ENCODE data around the gene GPR78.

GPR78 gene

DNA sequence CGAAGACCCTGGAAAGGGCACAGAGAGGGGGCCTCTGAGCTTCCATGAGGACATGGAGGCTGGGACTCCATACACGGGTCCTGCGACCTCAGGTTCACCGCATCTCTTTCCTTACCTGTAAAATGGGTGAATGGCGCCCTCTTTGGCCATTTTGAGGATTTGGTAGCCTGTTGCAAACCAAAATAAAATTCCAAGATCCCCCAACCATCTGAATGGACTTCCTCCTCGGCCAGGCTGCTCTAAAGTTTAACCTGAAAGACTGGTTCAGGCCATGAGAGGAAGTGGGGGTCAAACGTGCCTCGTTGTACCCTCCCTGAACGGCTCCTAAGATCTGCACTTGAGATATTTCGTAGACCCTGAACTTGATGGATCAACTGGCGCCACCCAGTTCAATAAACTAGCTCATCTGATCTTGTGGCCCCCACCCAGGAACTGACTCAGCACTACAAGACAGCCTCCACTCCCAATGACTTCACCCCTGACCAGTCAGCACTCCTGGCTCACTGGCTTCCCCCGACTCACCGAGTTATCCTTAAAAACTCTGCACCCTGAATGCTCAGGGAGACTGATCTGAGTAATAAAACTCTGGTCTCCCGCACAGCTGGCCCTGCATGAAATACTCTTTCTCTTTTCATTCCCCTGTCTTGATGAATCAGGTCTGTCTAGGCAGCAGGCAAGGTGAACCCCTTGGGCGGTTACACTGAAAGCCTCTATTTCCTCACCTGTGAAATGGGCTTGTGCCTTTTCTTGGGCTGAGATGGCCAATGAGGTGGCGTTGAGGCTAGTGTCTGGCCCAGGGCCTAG, 32.9 kb upstream of the GPR78 start:
- DNase-seq, result no peak

DNA sequence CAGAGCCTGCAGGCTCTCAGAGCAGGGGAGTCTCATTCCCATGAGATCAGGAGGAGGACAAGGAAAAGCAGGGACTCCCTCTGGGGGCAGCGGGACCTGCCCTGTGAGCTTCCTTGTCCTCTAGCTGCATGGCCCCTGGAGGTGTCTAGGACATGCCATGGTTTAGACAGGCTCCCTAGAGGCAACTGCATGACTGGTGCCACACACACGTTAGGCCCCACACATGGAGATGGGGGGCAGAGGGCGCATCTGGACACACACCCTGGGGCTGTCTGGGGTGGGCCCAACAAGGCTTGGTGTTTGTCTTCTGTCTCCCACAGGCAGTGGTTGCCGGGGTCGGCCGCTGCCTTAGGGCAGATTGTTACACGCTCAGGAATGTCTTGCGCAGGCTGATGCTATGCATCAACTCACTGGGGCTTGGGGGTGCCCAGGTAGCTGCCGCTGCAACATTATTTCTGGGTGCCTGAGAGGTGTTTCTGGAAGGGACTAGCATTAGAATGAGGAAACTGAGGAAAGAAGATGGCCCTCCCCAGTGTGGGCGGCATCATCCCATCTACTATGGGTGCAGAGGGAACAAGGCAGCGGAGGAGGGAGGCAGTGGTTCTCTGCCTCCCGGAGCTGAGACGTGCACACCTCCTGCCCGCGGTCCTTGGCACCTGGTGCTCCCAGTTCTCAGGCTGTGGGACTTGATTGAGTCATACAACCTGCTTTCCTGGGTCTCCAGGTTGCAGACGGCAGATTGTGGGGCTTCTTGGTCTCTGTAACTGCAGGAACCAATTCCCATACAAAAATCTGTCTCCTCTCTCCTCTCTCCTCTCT, 32.1 kb upstream of the GPR78 start:
- DNase-seq, result peak; percentile 69

DNA sequence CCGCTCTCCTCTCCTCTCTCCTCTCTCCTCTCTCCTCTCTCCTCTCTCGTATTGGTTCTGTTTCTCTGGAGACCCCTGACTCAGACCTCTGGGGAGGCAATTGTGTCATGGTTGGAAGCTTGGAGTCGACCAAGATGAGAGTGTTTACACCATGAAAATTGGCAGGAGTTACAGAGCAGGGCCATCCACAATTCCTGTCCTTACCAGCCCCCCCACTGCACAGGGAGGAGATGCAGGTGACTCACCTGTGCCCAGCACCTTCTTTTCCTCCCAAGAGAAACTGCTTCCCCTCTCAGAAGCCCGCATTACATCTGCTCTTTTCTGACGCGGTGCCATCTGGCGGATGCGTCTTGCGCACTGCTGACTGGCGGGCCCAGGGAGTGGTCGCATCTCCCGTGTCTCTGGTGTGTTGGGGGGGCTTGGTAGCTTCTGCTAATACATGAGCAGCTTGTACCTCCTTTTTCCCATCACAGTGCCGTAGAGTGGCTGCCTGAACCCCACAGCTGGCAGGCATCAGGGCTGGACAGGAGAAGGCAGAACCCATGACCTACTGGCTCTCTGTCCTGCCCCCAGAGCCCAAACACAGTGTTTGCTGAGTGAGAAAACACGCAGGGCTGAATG, 31.4 kb upstream of the GPR78 start:
- DNase-seq, result peak; percentile 69

DNA sequence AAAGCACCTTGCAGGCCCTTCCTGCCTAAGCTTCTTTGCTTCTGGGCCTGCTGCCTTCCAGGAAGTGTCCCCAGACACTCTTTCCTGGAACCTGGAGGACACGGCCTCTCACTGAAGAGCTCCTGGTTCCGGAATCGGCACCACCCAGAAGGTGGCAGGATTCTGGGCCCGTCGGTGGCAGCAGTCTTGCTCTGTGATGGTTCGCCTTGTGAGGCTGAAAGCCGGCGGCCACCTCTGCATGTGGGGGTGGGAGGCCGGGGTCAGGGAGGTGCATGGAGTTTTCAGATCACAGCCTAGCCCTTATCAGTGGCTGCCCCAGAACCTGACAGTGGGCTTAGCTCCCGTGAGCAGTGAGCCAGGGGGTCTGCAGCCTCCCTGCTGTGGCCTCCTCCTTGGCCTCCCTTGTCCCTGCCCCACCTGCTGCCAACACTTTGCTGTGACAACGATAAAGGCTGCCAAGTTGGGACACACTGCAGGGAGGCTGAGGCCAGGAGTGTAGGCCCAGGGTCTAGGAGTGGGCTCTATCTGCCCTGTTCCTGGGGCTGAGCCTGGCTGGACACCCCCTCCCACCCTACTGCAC, 30.8 kb upstream of the GPR78 start:
- DNase-seq, result no peak

DNA sequence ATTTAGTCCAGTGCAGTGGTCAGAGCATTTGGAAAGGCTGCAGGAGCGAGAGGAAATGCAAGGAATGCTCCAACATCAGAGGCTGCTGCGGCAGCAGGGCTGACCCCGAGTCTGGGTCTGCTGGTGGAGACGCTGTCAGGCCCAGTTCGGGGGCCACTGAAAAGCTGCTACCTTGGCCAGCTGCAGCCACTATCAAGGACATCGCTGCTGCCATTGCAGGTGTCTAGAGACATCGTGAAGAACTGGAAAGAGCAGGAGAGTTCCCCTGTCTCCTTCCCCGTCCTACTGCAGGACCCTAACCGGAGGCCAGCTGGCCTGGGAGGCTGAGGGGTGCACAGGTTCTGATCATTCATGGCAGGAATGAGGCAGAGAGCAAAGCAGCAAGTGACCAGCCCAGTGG, 29.5 kb upstream of the GPR78 start:
- DNase-seq, result no peak

DNA sequence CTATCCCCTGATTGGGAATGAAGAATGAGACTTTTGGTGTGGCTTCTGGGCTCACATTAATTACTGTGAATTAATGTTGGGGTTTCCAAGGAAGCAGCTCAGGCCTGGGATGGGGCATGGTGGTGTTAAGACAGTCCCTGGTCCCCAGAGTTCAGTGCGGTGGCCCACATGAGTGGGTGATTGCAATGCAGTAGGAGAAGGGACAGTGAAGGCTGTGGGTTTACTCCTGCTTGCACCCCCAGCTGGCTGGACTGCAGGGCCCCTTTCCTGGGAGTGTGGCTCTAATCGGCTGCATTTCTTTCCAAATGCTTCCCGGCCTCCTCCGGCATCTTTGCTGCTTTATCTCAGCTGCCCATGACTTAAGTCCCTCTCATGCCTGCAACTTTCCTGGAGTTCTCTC, 28.2 kb upstream of the GPR78 start:
- no peak for DNase-seq

DNA sequence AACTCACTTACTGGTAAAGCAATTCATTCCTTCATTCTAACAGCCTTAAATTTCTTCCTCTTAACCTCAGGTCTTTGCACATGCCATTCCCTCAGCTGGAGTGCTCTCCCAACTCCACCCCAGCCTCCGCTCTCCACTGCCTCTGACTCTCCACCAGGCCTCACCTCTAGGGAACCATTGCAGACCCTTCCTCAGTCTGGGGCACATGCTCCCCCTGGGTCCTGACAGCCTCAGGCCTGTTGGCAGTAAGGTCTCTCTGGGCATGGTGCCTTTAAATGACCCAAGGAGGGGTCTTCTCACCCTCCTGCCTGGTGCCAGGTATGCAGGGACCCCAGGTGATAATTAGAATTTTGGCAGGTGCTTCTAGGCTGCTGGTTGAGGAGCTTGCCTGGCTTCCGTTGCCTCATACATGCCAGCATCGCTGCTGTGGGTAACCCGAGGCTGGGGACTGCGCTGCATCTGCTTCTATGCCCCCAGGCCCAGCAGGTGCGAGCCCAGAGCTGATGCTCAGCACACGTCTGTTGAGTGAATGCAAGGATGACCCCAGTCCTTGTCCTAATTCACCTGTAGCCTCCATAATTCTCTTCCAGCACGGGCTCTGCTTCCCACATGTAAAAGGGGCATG, 27.5 kb upstream of the GPR78 start:
- no peak for DNase-seq

DNA sequence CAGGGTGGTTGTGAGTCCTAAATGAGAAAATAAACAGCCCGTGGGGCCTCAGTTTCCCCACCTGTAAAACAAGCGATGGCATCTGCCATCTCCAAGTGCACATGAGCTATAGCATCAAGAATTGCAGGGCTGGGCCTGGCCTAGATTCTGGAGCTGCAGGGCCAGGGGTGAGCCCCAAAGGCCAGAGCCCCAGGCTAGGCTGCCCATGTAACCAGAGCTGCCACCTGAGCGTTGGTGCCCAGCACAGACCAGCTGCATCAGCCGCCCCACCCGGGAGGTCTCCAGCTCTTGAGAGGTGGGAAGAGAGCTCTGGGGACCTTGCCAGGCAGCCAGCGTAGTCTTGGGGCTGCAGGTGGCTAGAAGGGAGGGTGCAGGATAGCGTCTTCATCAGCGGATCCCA, 27.0 kb upstream of the GPR78 start:
- DNase-seq, result no peak

DNA sequence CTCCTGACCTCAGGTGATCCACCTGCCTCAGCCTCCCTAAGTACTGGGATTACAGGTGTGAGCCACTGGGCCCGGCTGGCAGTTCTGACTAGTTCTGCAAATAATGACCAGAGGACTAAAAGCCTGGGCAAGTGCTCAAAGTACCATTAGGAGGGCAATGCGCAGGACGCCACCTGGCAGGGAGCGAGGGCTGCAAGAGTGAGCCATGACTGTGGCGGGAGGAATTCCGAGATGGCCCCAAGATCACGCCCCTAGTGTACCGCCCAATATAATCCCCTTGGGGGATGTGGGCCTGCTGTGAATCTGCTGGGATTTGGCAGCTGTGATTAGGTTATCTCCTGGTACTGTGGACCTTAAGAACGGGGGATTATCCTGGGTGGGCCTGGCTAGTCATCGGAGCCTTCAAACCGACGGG, 26.2 kb upstream of the GPR78 start:
- no peak for DNase-seq

DNA sequence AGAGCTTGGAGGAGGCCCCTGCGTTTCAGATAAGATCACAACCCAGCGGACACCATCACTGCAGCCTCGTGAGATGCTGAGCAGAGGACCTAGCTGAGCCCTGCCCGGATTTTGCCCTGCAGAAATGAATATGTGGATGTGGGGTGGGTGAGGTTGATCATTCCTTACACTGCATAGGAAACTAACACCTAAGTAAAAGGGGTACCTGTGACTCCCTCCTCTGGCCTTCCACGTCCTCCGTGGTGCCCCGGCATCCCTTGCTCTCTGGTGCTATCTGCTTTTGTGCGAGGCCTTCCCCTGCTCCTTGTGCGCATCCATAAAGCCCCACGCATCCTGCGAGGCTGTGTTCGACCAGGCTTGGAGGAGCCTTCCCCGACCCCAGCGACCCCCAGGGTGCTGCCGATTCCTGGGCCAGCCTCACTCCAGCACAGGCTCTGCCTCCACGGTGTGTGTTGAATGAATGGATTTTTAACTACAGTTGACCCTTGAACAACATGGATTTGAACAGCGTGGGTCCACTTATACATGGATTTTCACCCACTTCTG, 25.6 kb upstream of the GPR78 start:
- DNase-seq, result no peak

DNA sequence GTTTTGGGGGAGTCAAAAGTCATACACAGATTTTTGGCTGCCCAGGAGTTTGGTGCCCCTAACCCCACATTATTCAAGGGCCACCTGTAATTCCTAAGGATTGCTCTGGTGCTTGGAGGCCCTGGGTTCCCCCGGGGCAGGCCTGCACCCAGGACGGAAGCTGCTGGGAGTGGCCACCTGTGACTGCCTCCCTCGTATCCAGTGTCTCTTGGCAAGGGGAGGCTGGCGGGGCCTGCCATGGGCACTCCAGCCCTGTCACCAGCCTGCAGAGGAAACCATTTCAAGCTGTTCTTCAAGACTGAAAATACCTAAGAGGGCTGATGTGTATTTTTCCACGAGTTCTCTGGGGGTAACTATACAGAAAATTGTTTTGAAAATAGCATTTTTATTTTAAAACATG, 24.5 kb upstream of the GPR78 start:
- no peak for DNase-seq

DNA sequence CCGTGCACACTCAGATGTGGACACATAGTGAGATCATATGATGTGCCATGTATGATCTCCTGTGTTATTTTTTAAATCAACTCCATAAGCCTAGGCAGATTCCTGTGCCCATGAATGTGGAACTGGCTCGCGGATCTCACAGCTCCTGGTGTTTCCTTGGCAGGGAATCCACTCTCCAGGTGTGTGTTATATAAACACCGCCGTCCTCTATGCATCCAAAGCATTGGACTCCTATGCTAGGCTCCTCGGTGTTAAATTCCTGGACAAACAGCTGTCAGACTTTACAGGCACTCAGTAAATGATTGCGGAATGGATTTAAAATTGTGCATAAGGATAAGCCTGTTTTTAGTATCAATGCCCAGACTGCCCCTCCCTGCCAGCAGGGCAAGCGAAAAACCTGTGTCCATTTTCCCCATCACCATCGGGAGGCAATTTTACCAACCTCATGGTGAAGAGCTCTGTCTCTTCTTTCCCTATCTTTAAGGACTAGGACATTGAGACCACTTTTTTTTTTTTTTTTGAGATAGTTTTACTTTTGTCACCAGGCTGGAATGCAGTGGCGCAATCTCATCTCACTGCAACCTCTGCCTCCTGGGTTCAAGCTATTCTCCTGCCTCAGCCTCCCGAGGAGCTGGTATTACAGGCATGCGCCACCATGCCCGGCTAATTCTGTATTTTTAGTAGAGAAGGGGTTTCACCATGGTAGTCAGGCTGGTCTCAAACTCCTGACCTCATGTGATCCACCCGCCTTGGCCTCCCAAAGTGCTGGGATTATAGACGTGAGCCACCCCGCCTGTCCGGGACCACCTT, 23.6 kb upstream of the GPR78 start:
- DNase-seq, result peak; percentile 21

DNA sequence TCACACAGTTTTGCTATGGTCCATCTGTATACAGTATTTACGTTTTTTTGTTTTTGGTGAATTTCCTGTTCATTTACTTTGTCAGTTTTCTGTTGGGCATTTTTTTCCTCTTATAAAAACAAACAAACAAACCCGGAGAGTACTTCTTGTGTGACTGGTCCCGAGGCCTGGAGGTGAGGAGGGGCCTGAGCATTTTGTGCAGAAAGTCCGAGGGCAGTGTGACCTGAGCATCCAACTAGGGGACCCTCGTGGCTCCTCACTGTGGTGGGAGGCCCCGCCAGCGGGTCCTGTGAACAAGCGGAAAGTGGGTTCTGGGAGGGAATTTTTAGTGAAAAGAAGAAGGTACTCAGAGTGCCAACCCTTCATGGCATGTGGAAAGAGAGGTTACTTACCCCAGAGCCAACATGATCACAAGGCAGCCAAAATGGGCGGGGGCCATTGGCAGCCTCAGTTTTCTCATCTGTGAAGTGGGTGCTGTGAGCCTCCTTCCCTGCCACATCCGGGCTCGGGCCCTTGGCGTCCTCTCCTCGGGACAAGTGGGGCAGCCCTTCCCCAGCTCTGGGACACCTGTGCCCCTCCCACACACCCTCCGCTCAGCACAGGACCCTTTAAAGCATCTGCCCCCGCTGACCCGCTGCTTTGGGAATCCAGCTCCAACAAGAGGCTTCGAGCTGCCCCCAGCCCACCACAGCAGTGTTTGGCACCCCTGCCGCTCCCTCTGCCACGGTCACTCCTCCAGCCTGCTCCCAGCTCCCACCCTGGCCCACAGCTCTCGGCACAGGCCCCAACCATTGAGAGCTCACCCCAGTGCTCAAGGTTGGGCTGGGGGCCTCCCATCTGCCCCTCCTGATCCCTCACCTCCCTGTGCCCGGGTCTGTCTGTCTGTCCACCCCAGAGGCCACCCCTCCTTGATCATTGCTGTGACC, 22.8 kb upstream of the GPR78 start:
- DNase-seq, result no peak

DNA sequence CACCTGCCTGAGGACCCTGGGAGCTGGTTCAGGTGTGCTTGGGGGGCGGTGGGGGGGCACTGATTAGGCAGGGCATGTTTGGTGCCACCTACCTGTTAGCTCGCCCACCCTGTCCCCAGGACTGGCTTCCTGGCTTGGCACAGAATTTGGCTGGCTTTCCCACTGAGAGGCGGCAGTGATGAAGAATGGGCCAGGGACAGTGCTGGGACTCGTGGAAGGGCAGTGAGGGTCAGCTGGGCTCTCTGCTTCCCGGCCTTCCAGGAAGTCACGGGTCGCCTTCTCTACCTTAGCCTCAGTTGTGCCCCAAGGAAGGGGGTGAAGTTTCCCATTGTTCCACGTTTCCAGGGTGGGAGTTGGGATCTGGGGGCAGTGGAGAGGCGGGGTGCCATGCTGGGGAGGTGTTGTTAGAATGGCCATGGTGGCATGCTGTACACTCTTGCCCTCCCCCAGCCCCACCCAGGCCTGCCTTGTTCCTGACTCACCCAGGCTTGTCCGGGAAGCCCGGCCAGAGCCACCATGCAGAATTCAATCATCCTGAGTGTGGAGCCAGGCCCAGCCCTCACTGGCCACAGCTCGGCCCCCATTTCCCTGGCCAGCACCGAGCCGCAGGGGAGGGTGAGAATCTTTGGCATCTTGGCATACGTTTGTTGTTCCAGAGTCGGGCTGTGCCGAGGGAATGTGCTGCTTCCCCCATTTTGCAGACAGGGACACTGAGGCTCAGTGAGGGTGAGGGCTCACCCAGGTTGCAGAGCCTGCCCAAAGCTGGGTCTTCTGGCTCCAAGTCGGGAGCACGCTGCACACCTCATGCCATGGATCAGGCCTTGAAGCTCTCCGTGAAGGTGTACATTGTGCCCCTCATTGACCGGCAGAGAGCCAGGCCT, 21.9 kb upstream of the GPR78 start:
- no peak for DNase-seq

DNA sequence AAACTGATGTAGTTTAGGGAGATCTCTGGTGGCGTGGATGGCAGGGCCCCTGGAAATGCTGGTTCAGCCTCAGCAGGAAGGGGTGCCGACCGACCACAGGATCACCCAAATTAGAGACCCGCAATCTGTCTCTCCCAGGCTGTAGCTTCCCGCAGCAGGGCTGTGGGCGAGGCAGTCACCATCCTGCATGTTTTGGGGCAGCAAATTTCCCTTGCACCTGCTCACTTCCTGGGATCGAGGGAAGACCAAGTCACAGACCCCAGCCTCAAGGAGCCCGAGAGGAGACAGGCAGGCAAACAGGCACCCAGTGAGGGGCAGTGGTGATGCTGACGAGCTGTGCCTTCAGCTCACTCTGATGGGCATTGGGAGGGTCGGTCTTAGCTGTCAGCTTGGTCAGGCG, 21.2 kb upstream of the GPR78 start:
- DNase-seq, result no peak

DNA sequence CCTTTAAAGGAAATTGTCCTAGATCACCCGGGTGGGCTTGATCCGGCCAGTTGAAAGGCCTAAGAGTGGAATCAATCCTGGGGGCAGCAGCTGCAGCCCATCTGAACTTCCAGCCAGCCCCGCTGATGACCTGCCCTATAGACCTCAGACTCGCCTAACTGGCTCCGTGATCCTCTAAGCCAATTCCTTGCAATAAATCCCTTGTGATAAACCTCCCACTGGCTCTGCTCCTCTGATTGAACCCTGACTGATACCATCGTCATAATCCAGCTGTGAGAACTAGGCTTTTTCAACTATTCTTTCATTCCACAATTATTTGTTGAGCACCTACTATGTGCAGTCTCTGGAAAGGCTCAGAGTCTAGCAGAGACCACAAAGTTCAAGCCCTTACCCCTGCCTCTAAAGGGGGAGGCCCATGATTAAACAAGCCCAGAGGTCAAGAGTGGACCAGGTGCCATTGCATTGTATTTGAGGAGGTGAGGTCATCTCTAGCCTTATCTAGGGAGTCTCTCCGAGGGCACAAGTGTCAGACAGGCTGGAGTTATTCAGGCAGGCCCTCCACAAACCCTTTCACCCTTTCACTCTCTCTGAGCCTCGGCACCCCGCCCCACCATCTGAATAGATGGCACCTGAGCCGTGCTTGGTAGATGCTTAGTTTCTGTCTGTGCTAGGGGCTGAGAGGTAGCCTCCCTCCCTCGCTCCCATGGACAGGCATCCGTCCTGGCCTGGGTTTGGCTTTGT, 20.5 kb upstream of the GPR78 start:
- no peak for DNase-seq

DNA sequence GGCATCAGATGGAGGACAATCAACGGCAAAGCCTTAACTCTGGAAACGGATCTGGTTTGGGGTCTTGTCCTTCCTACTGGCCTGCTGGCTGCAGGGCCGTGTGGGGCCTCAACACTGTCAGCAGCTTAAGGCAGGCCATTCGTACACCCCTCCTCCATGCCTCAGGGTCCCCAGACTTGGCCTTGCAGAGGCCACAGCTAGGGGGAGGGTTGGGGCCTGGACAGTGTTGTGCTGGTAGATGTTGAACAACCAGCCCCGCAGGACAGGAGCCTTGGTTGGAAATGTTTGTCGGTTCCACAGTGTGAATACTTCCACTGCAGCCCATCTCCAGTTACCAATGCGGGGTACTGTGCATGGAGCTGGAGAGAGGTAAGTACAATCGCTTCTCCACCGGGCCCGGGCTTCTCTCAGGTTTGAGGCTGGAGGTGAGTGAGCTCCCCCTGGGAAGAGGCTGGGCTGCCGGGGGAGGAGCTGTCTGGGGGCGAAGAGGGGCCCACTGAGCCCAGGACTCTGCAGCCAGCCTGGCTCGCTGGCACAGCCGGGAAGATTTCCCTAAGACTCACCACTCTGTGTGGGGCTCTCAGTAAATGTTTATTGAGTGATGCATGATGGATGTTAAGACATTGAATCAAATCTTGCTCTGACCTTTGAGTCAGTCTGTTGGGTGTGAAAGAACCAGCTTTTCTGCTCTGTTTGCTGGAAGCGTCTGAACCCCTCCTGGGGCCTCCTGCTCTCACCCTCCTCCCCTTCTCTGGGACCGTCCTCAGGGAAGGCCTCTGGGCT, 19.7 kb upstream of the GPR78 start:
- no peak for DNase-seq

DNA sequence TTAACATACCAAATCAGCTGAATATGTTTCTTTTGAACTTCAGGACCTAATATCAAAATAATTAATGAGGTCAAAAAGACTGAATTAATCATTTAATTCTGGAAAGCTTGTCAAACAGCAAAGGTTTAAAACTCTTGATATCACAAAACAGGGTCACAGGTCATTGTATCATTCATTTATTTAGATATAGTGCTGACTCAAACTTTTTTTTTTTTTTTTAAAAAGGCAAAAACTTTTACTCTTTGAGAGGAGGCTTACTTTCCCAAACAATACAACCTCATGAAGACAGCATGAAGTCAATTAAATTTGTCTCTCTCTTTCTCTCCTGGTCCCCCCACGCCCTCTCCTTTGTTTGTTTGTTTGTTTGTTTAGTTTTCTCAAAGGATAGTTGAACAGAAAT, 15.6 kb upstream of the GPR78 start:
- no peak for DNase-seq
